K562 (cell line): Measurements from ENCODE around the gene CTDSP2. TPM values are rescaled to one million over a fixed set of nuclear protein-coding genes. Genes with fewer than 3 reads are reported as not detected.

Experiments
- ATAC-seq: fragments of 200-7000 bp; cut with Tn5 transposase; 3 replicates; pipeline ENCODE4 v1.9.1; 2020; ENCODE audit warnings: moderate library complexity
- BruUV-seq: library from RNA; stranded (reverse); fragments of 400-500 nt; replicated peaks from 2 replicates; lab custom pipeline; 2021; lab: Mats Ljungman, UMichigan
- CTCF ChIA-PET: fragments of 300-600 bp; formaldehyde crosslinking; extraction: SDS; loops from one replicate; lab custom pipeline; 2021; ENCODE audit warnings: low intra/inter-chr PET ratio; lab: Yijun Ruan, JAX
- POLR2A ChIA-PET: fragments of 300-600, 350-650 bp; sonication (Branson Sonifier 250); formaldehyde crosslinking; extraction: SDS; loops from one replicate; lab custom pipeline; 2021; ENCODE audit warnings: antibody characterized with exemption, inconsistent platforms; lab: Yijun Ruan, JAX
- DNase-seq, 4 experiments: peaks; one replicate each; pipeline versions ENCODE4 v3.0.0 to v3.0.0-alpha.2; 2011 to 2018; ENCODE audit warnings: low spot score in 3 of 4, mixed read lengths in 3 of 4; ENCODE audit errors: extremely low read depth in 1 of 4
- FAIRE-seq: peaks from 2 replicates; lab custom pipeline; 2011; peaks lifted over from hg19 to GRCh38; lab: Jason Lieb, UNC
- H2AFZ ChIP-seq: 2 replicates; pipeline ENCODE4 v1.6.0; 2011; ENCODE audit warnings: low read depth, low read length, control low read depth, inconsistent platforms
- H3K27ac ChIP-seq: fragments of 200-600 bp; 3 replicates; pipeline ENCODE4 v1.8.0; 2011; ENCODE audit warnings: low read depth, mild to moderate bottlenecking, control low read depth, inconsistent platforms, low read length, moderate library complexity, mixed read lengths; ENCODE audit errors: extremely low read depth
- H3K27me3 ChIP-seq, 2 experiments: fragments of 300-600 bp in 1 of 2; 2 replicates in 1 of 2; 3 replicates in 1 of 2; pipeline versions ENCODE4 v1.6.0 to v1.8.0; 2011; ENCODE audit warnings: inconsistent platforms in 2 of 2, low read length in 2 of 2, mild to moderate bottlenecking in 1 of 2, mixed read lengths in 1 of 2, moderate library complexity in 1 of 2; ENCODE audit not compliant: control insufficient read depth in 2 of 2, insufficient read depth in 2 of 2
- H3K36me3 ChIP-seq: fragments of 300-600 bp; 3 replicates; pipeline ENCODE4 v1.8.0; 2011; ENCODE audit warnings: mild to moderate bottlenecking, low read length, inconsistent platforms; ENCODE audit not compliant: control insufficient read depth, insufficient read depth
- H3K4me1 ChIP-seq, 2 experiments: fragments of 200-600 bp in 1 of 2; replicated peaks in 1 of 2; 2 replicates in 1 of 2; 3 replicates in 1 of 2; pipeline versions ENCODE4 v1.5.1 to v1.8.0; 2011; ENCODE audit warnings: inconsistent platforms in 2 of 2, low read length in 2 of 2, mild to moderate bottlenecking in 1 of 2, mixed read lengths in 1 of 2, moderate library complexity in 1 of 2; ENCODE audit not compliant: control insufficient read depth in 2 of 2, insufficient read depth in 2 of 2
- H3K4me2 ChIP-seq: 2 replicates; pipeline ENCODE4 v1.6.1; 2011; ENCODE audit warnings: low read length, control low read depth, inconsistent platforms, mixed read lengths; ENCODE audit not compliant: insufficient read depth
- H3K4me3 ChIP-seq: fragments of 200-600 bp; sonication (generic), shearing (Covaris generic); 2 replicates; pipeline ENCODE4 v1.5.1; 2016; ENCODE audit warnings: control low read depth, inconsistent platforms
- H3K79me2 ChIP-seq: fragments of 200-600 bp; 3 replicates; pipeline ENCODE4 v1.8.0; 2011; ENCODE audit warnings: low read length, inconsistent platforms; ENCODE audit not compliant: control insufficient read depth, insufficient read depth
- H3K9ac ChIP-seq, 2 experiments: 2 replicates each; pipeline versions ENCODE4 v1.6.0 to v1.6.1; 2011; ENCODE audit warnings: low read depth in 2 of 2, low read length in 2 of 2, control low read depth in 1 of 2, inconsistent platforms in 1 of 2, mild to moderate bottlenecking in 1 of 2, mixed read lengths in 1 of 2; ENCODE audit not compliant: insufficient read depth in 1 of 2
- H3K9me1 ChIP-seq: one replicate; pipeline ENCODE4 v1.6.0; 2011; ENCODE audit warnings: inconsistent platforms, mild to moderate bottlenecking, low read length, moderate library complexity; ENCODE audit not compliant: control insufficient read depth, insufficient read depth
- H3K9me3 ChIP-seq: replicated peaks from 2 replicates; pipeline ENCODE4 v1.5.1; 2011; ENCODE audit warnings: low read depth, low read length, inconsistent platforms; ENCODE audit not compliant: control insufficient read depth, insufficient read depth
- H4K20me1 ChIP-seq: replicated peaks from 2 replicates; pipeline ENCODE4 v1.6.1; 2011; ENCODE audit warnings: low read length, inconsistent platforms, mixed read lengths; ENCODE audit not compliant: control insufficient read depth, insufficient read depth
- CEBPG ChIP-seq, 3 experiments: fragments of 200-800 bp in 1 of 3; sonication (Bioruptor generic) in 1 of 3; sonication (generic) in 1 of 3; formaldehyde crosslinking in 1 of 3; IDR thresholded peaks in 2 of 3; conservative IDR thresholded peaks in 1 of 3; 2 replicates each; pipeline versions ENCODE4 v1.6.1 to v1.8.0; 2016 to 2022; ENCODE audit warnings: missing compliant biosample characterization in 2 of 3, missing genetic modification characterization in 2 of 3, mild to moderate bottlenecking in 1 of 3, missing genetic modification reagents in 1 of 3
- DMBX1 ChIP-seq: fragments of 250-450 bp; sonication (Bioruptor Pico); IDR thresholded peaks from 2 replicates; pipeline ENCODE4 v1.8.0; 2022; ENCODE audit warnings: inconsistent platforms, mild to moderate bottlenecking, moderate library complexity, borderline replicate concordance
- E2F6 ChIP-seq, 2 experiments: IDR thresholded peaks; 2 replicates each; pipeline ENCODE4 v1.6.1; 2011; ENCODE audit warnings: borderline replicate concordance in 1 of 2, control low read depth in 1 of 2, low read depth in 1 of 2, low read length in 1 of 2, mild to moderate bottlenecking in 1 of 2, mixed read lengths in 1 of 2, moderate library complexity in 1 of 2; ENCODE audit not compliant: insufficient read depth in 1 of 2, insufficient read length in 1 of 2, poor library complexity in 1 of 2, severe bottlenecking in 1 of 2; ENCODE audit errors: extremely low read depth in 1 of 2
- FOXA3 ChIP-seq, 2 experiments: fragments of 450-650 bp in 1 of 2; sonication (generic) in 1 of 2; formaldehyde crosslinking; IDR thresholded peaks in 1 of 2; conservative IDR thresholded peaks in 1 of 2; 2 replicates each; pipeline versions ENCODE4 v1.4.0 to v1.8.0; 2020 to 2022; ENCODE audit warnings: mild to moderate bottlenecking in 2 of 2, missing genetic modification reagents in 1 of 2
- GABPA ChIP-seq: fragments of 200-800 bp; sonication (Bioruptor generic); conservative IDR thresholded peaks from 2 replicates; pipeline ENCODE4 v1.6.1; 2016; ENCODE audit warnings: low read depth, missing genetic modification characterization, missing compliant biosample characterization
- HMGN3 ChIP-seq: IDR thresholded peaks from 2 replicates; pipeline ENCODE4 v1.6.1; 2011; ENCODE audit warnings: borderline replicate concordance, low read depth, mild to moderate bottlenecking, mixed read lengths, low read length; ENCODE audit not compliant: insufficient read length; ENCODE audit errors: extremely low read depth
- HOMEZ ChIP-seq: fragments of 250-450 bp; sonication (Bioruptor Pico); IDR thresholded peaks from 2 replicates; pipeline ENCODE4 v1.4.0; 2020; ENCODE audit warnings: mild to moderate bottlenecking, moderate library complexity
- MAFG ChIP-seq: fragments of 450-650 bp; conservative IDR thresholded peaks from 2 replicates; pipeline ENCODE4 v1.6.1; 2016; ENCODE audit warnings: missing genetic modification characterization, missing compliant biosample characterization
- MCM2 ChIP-seq: fragments of 450-650 bp; IDR thresholded peaks from 2 replicates; pipeline ENCODE4 v1.6.1; 2017; ENCODE audit warnings: low read depth, mild to moderate bottlenecking
- NR2C1 ChIP-seq, 2 experiments: fragments of 450-650 bp; IDR thresholded peaks; 2 replicates each; pipeline ENCODE4 v1.6.1; 2017; ENCODE audit warnings: mild to moderate bottlenecking in 2 of 2, antibody characterized with exemption in 1 of 2, inconsistent platforms in 1 of 2, missing compliant biosample characterization in 1 of 2, missing genetic modification characterization in 1 of 2
- PHTF2 ChIP-seq: fragments of 250-450 bp; sonication (Bioruptor Pico); IDR thresholded peaks from 2 replicates; pipeline ENCODE4 v1.5.0; 2021; ENCODE audit warnings: mild to moderate bottlenecking
- ZFP30 ChIP-seq: fragments of 250-450 bp; sonication (Bioruptor Pico); IDR thresholded peaks from 2 replicates; pipeline ENCODE4 v1.8.0; 2022; ENCODE audit warnings: moderate library complexity, mild to moderate bottlenecking, inconsistent platforms, borderline replicate concordance
- ZNF232 ChIP-seq: sonication (generic); formaldehyde crosslinking; IDR thresholded peaks from 2 replicates; pipeline ENCODE4 v1.8.0; 2022; ENCODE audit warnings: mild to moderate bottlenecking, missing genetic modification reagents
- ZNF511 ChIP-seq: sonication (generic); formaldehyde crosslinking; IDR thresholded peaks from 2 replicates; pipeline ENCODE4 v1.8.0; 2022; ENCODE audit warnings: mild to moderate bottlenecking, missing genetic modification reagents
- ZNF79 ChIP-seq: fragments of 250-450 bp; sonication (Bioruptor Pico); IDR thresholded peaks from 2 replicates; pipeline ENCODE4 v1.4.0; 2020; ENCODE audit warnings: low read depth, mild to moderate bottlenecking, moderate library complexity
- WGBS: fragments of 100-300 bp; shearing (Covaris generic); methylation state at CpG from one replicate; pipeline ENCODE4 v1.1.6; 2016; ENCODE audit warnings: low coverage, mixed read lengths; ENCODE audit not compliant: insufficient coverage; ENCODE audit errors: missing lambda C conversion rate; 5-methylcytosine and 5-hydroxymethylcytosine counted together
- in situ Hi-C: fragments of 300-500 bp; cut with MboI; formaldehyde crosslinking; loops from 4 replicates; pipeline ENCODE4 v1.15.0; 2018; ENCODE audit warnings: inconsistent platforms, mixed read lengths
- intact Hi-C: fragments of 100-400 bp; cut with micrococcal nuclease; formaldehyde crosslinking; loops from 2 replicates; pipeline ENCODE4 v1.14.2; 2022
- polyA plus RNA-seq, 8 experiments: library from polyadenylated mRNA; depleted of rRNA in 4 of 8; stranded (reverse) in 5 of 8; unstranded in 3 of 8; fragments of >200 nt; fragmentation: Nextera tagmentation in 2 of 8; fragmentation: Illumina TruSeq in 1 of 8; extraction: Ambion mirVana in 2 of 8; extraction: Trizol in 1 of 8; gene quantifications; 2 replicates each; pipeline versions ENCODE4 v1.2.1 to v1.2.3, GENCODE V29; 2011 to 2014; ENCODE audit warnings: inconsistent platforms in 1 of 8, missing spikeins in 1 of 8
- total RNA-seq, 7 experiments: library from RNA; depleted of rRNA in 6 of 7; stranded (reverse); fragments of >200 nt in 6 of 7; fragmentation: Illumina TruSeq in 2 of 7; extraction: Trizol in 2 of 7; gene quantifications; 2 replicates each; pipeline versions ENCODE4 v1.2.1 to v1.2.3, GENCODE V29; 2011 to 2021; ENCODE audit warnings: low replicate concordance in 1 of 7

Gene CTDSP2
- total and polyA plus RNA-seq, 9 of the 15 experiments (the other 6 are each of a cell fraction or from before 2014, with no cell fraction given), result 20.4 to 108 (median 47.7) TPM

DNA sequence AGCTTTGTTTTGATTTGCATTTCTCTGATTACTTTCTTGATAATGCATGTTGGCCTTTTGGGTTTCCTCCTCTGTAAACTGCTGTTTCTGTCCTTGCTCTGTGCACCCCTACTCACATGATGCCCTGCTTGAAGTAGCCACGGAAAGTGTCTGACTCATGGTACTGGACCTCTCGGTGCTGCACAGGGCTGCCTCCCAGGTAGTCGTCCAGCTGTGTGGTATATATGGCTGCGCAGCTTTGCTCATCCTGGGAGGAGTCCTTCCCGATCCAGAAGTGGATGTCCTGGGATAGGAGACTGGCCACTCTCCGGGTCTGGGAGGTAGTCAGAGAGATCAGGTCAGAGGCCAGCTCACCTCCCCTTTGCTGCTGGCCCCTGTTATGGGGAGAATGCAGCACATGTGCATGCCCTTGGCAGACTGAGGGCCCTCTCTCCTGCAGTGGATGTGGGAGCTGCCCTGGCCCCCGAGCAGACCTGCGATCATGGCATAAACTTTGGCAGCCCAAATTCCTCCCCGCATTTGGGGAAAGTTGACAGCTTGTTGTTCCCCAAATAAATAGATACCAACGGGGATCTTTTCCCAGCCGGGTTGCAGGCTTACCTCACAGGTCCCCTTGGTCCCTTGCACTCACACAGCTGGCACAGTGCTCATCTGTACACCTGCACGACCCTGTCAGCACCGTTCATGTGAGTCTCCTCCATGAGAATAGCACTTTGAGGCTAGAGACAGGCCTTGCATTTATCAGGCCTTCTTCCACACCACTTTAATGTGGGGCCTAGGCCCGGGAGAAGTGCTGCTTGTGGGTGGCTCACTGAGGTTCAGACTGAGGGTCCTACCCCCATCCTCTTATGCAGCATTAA lies 33.2 kb downstream of the CTDSP2 start:
- WGBS, result 48% methylated on average over 14 of the region's 14 CpGs
- ATAC-seq, result no peak

More for the DNA sequence above, 33.2 kb downstream of the CTDSP2 start:
- in situ Hi-C loops, result no loop called here
- no peak for TF ChIP-seq GABPA (tag)
- no peak for TF ChIP-seq ZNF511 (CRISPR knock-in tag)
- TF ChIP-seq E2F6 (IDR thresholded peaks at IDR 0.05; ENCODE audit: borderline replicate concordance in 1 of 2, extremely low read depth in 1 of 2, insufficient read depth in 1 of 2, insufficient read length in 1 of 2, low read depth in 1 of 2, low read length in 1 of 2, poor library complexity in 1 of 2, severe bottlenecking in 1 of 2), result no peak
- TF ChIP-seq DMBX1, result no peak
- TF ChIP-seq CEBPG (CRISPR knock-in tag; IDR thresholded peaks at IDR 0.05), result no peak
- TF ChIP-seq CEBPG (tag; conservative IDR thresholded peaks at IDR 0.05 in 1 of 2, IDR thresholded peaks at IDR 0.05 in 1 of 2), result no peak
- no peak for TF ChIP-seq PHTF2 (CRISPR knock-in tag)
- no peak for TF ChIP-seq MCM2
- no peak for TF ChIP-seq ZNF79
- TF ChIP-seq NR2C1 (IDR thresholded peaks at IDR 0.05), result no peak
- TF ChIP-seq NR2C1 (tag; IDR thresholded peaks at IDR 0.05), result no peak
- TF ChIP-seq HOMEZ (CRISPR knock-in tag), result no peak
- no peak for TF ChIP-seq ZFP30
- TF ChIP-seq HMGN3, result no peak
- no peak for TF ChIP-seq MAFG (tag)
- TF ChIP-seq ZNF232 (CRISPR knock-in tag), result no peak
- TF ChIP-seq FOXA3 (CRISPR knock-in tag; conservative IDR thresholded peaks at IDR 0.05 in 1 of 2, IDR thresholded peaks at IDR 0.05 in 1 of 2), result no peak
- Histone ChIP-seq H3K27me3 (no peaks in the 10 kb centered on the region), H3K4me3 (no peak overlapping the region), H2AFZ (no peak overlapping the region), H3K4me1 (peaks cover 14 to 28% of the 10 kb centered on the region in 2 experiments; a peak in 3 of 5 replicates), H3K27ac (no peak overlapping the region), H4K20me1 (no peaks in the 10 kb centered on the region; the same call in 1 of the 2 replicates), H3K79me2 (no peaks in the 10 kb centered on the region), H3K36me3 (no peaks in the 10 kb centered on the region), H3K4me2 (no peak overlapping the region), H3K9ac (peak overlapping the region in 1 of 2 experiments; percentile 10; a peak in 1 of 4 replicates), H3K9me1 (peaks cover 6% of the 10 kb centered on the region), H3K9me3 (no peaks in the 10 kb centered on the region)
- no TSS peak for BruUV-seq
- intact Hi-C loops, result no loop called here
- CTCF ChIA-PET, result interaction anchor here (0.7 kb wide), 1 partner anchor 95 kb away, joined by 3 read pairs; no protein-coding TSS in a partner anchor
- FAIRE-seq (no peak), DNase-seq (no peak)
- POLR2A ChIA-PET, result interaction anchor here (0.7 to 1.9 kb wide), 2 partner anchors 10 to 31 kb away, joined by 4 to 5 read pairs; no protein-coding TSS in a partner anchor
